Esophagus (tissue), 2 donors: Measurements from ENCODE around the gene RIC8A. TPM values are rescaled to one million over a fixed set of nuclear protein-coding genes. Genes with fewer than 3 reads are reported as not detected.

Experiments
- H3K27ac ChIP-seq, 2 donors: one replicate each; pipeline ENCODE4 v1.5.1; 2013; ENCODE audit warnings: low read depth in 2 of 2, mild to moderate bottlenecking in 2 of 2, inconsistent platforms in 1 of 2, low read length in 1 of 2, moderate library complexity in 1 of 2
- H3K27me3 ChIP-seq, 2 donors: one replicate each; pipeline ENCODE4 v1.6.1; 2013; ENCODE audit warnings: low read length in 2 of 2, control low read depth in 1 of 2, mild to moderate bottlenecking in 1 of 2; ENCODE audit not compliant: insufficient read depth in 2 of 2, control insufficient read depth in 1 of 2
- H3K36me3 ChIP-seq, 2 donors: one replicate each; pipeline ENCODE4 v1.6.1; 2013; ENCODE audit warnings: low read length in 1 of 2; ENCODE audit not compliant: control insufficient read depth in 2 of 2, insufficient read depth in 2 of 2
- H3K4me1 ChIP-seq, 2 donors: one replicate each; pipeline ENCODE4 v1.6.1; 2013; ENCODE audit warnings: low read length in 1 of 2; ENCODE audit not compliant: control insufficient read depth in 2 of 2, insufficient read depth in 2 of 2
- H3K4me3 ChIP-seq, 2 donors: one replicate each; pipeline ENCODE4 v1.5.1; 2013; ENCODE audit warnings: low read length in 2 of 2, mild to moderate bottlenecking in 2 of 2, low read depth in 1 of 2, moderate library complexity in 1 of 2
- H3K9me3 ChIP-seq, 2 donors: one replicate each; pipeline ENCODE4 v1.6.1; 2013; ENCODE audit warnings: mild to moderate bottlenecking in 2 of 2, low read depth in 1 of 2, low read length in 1 of 2, moderate library complexity in 1 of 2; ENCODE audit not compliant: control insufficient read depth in 2 of 2, insufficient read depth in 1 of 2
- WGBS, 2 donors: extraction: QIAGEN DNeasy Blood & Tissue Kit; methylation state at CpG; one replicate each; pipeline ENCODE4 v1.1.7; 2013; 5-methylcytosine and 5-hydroxymethylcytosine counted together
- polyA plus RNA-seq, 2 donors: library from polyadenylated mRNA; stranded (reverse); fragments of 200-250 nt; gene quantifications; one replicate each; pipeline ENCODE4 v1.2.3, GENCODE V29; 2013
- donor health status: healthy with polysubstance abuse.
- donor health status: Bipolar disorder and iron deficiency.

The RIC8A gene
- polyA plus RNA-seq, 2 donors: 31.2 to 42.8 TPM

- H3K4me3 ChIP-seq: no peak overlapping the region
- 81 to 84% methylated on average over 23 of the region's 23 CpGs for WGBS, 2 donors
- no peaks in the 10 kb centered on the region for H3K9me3 ChIP-seq
- no peaks in the 10 kb centered on the region for H3K4me1 ChIP-seq
- peaks cover 0 to 3% of the 10 kb centered on the region in 2 donors for H3K36me3 ChIP-seq
- no peak overlapping the region for H3K27ac ChIP-seq
- H3K27me3 ChIP-seq: no peaks in the 10 kb centered on the region
Observed at GRCh38 chr11:196786-197731, 10.4 kb upstream of the RIC8A start.

GRCh38 chr11:197741-198235 lies 9.7 kb upstream of the RIC8A start:
- H3K9me3 ChIP-seq: no peaks in the 10 kb centered on the region
- H3K4me1 ChIP-seq: no peaks in the 10 kb centered on the region
- WGBS, 2 donors: 83 to 85% methylated on average over 9 of the region's 9 CpGs
- no peak overlapping the region for H3K27ac ChIP-seq
- H3K27me3 ChIP-seq: no peaks in the 10 kb centered on the region
- peaks cover 0 to 3% of the 10 kb centered on the region in 2 donors for H3K36me3 ChIP-seq
- no peak overlapping the region for H3K4me3 ChIP-seq

- Histone ChIP-seq H3K27ac (no peak overlapping the region), H3K4me1 (peaks cover 0 to 2% of the 10 kb centered on the region in 2 donors), H3K36me3 (peaks cover 0 to 6% of the 10 kb centered on the region in 2 donors), H3K9me3 (no peaks in the 10 kb centered on the region), H3K4me3 (no peak overlapping the region), H3K27me3 (no peaks in the 10 kb centered on the region)
- WGBS, 2 donors: 84 to 88% methylated on average over 21 of the region's 21 CpGs
Observed at GRCh38 chr11:198236-198806, 9.2 kb upstream of the RIC8A start.

GRCh38 chr11:199004-199581 lies 8.4 kb upstream of the RIC8A start:
- peaks cover under 1 to 4% of the 10 kb centered on the region in 2 donors for H3K4me1 ChIP-seq
- WGBS, 2 donors: 85 to 88% methylated on average over 13 of the region's 13 CpGs
- no peaks in the 10 kb centered on the region for H3K27me3 ChIP-seq
- no peak overlapping the region for H3K27ac ChIP-seq
- no peak overlapping the region for H3K4me3 ChIP-seq
- H3K36me3 ChIP-seq: peaks cover 0 to 14% of the 10 kb centered on the region in 2 donors
- no peaks in the 10 kb centered on the region for H3K9me3 ChIP-seq

GRCh38 chr11:199782-200181 lies 7.7 kb upstream of the RIC8A start:
- no peaks in the 10 kb centered on the region for H3K27me3 ChIP-seq
- H3K4me1 ChIP-seq: peaks cover 2 to 4% of the 10 kb centered on the region in 2 donors
- peaks cover 4 to 21% of the 10 kb centered on the region in 2 donors for H3K36me3 ChIP-seq
- H3K27ac ChIP-seq: no peak overlapping the region
- no peaks in the 10 kb centered on the region for H3K9me3 ChIP-seq
- WGBS, 2 donors: 62% methylated on average over 8 of the region's 8 CpGs
- H3K4me3 ChIP-seq: no peak overlapping the region

GRCh38 chr11:200224-201003 lies 7.1 kb upstream of the RIC8A start:
- Histone ChIP-seq H3K9me3 (no peaks in the 10 kb centered on the region), H3K4me3 (no peak overlapping the region), H3K4me1 (peaks cover 4% of the 10 kb centered on the region in 2 donors), H3K27ac (no peak overlapping the region), H3K27me3 (no peaks in the 10 kb centered on the region), H3K36me3 (peaks cover 6 to 25% of the 10 kb centered on the region in 2 donors)
- 88 to 91% methylated on average over 13 of the region's 13 CpGs for WGBS, 2 donors

- no peak overlapping the region for H3K4me3 ChIP-seq
- H3K27ac ChIP-seq: no peak overlapping the region
- H3K36me3 ChIP-seq: peaks cover 6 to 25% of the 10 kb centered on the region in 2 donors
- H3K9me3 ChIP-seq: no peaks in the 10 kb centered on the region
- peaks cover 4 to 13% of the 10 kb centered on the region in 2 donors for H3K4me1 ChIP-seq
- 71 to 73% methylated on average over 15 of the region's 15 CpGs for WGBS, 2 donors
- no peaks in the 10 kb centered on the region for H3K27me3 ChIP-seq
Observed at GRCh38 chr11:201966-202365, 5.5 kb upstream of the RIC8A start.

GRCh38 chr11:202490-202889 lies 5.0 kb upstream of the RIC8A start:
- 78 to 79% methylated on average over 8 of the region's 8 CpGs for WGBS, 2 donors
- peaks cover 4 to 13% of the 10 kb centered on the region in 2 donors for H3K4me1 ChIP-seq
- H3K9me3 ChIP-seq: no peaks in the 10 kb centered on the region
- no peak overlapping the region for H3K27ac ChIP-seq
- no peak overlapping the region for H3K4me3 ChIP-seq
- H3K27me3 ChIP-seq: no peaks in the 10 kb centered on the region
- peaks cover 6 to 25% of the 10 kb centered on the region in 2 donors for H3K36me3 ChIP-seq
